CD4-positive, alpha-beta T cell treated with Interleukin-17A for 1 hour (primary cell): ENCODE measurements around the gene SREK1.

Experiments
- DNase-seq: peaks from one replicate; pipeline ENCODE4 v3.0.0-alpha.2; 2020

SREK1 gene

GRCh38 chr5:66164044-66164790 is 20.1 kb downstream of the SREK1 start:
- no peak for DNase-seq

GRCh38 chr5:66168226-66168625 is 24.1 kb downstream of the SREK1 start:
- DNase-seq: no peak

GRCh38 chr5:66169534-66169933 is 25.4 kb downstream of the SREK1 start:
- DNase-seq: peak; percentile 52

- no peak for DNase-seq
Observed at GRCh38 chr5:66170195-66170919, 26.3 kb downstream of the SREK1 start.

- DNase-seq: peak; percentile 83
Observed at GRCh38 chr5:66171349-66172344, 27.5 kb downstream of the SREK1 start.

GRCh38 chr5:66174338-66174737 is 30.2 kb downstream of the SREK1 start:
- DNase-seq: peak; percentile 21

GRCh38 chr5:66178799-66179198 is 34.7 kb downstream of the SREK1 start:
- no peak for DNase-seq

- DNase-seq: no peak
Observed at GRCh38 chr5:66179297-66180051, 35.4 kb downstream of the SREK1 start.

- no peak for DNase-seq
Observed at GRCh38 chr5:66180282-66181155, 36.4 kb downstream of the SREK1 start.

- DNase-seq: no peak
Observed at GRCh38 chr5:66186108-66186507, 42.0 kb downstream of the SREK1 start.

- DNase-seq: no peak
Observed at GRCh38 chr5:66193419-66193818, 49.3 kb downstream of the SREK1 start.

GRCh38 chr5:66197764-66198405 is 53.8 kb downstream of the SREK1 start:
- no peak for DNase-seq

- DNase-seq: no peak
Observed at GRCh38 chr5:66198837-66199236, 54.7 kb downstream of the SREK1 start.

GRCh38 chr5:66203531-66203930 is 59.4 kb downstream of the SREK1 start:
- no peak for DNase-seq

GRCh38 chr5:66206465-66206864 is 62.4 kb downstream of the SREK1 start:
- no peak for DNase-seq

GRCh38 chr5:66207800-66208561 is 63.9 kb downstream of the SREK1 start:
- DNase-seq: no peak

GRCh38 chr5:66209350-66209749 is 65.2 kb downstream of the SREK1 start:
- no peak for DNase-seq

- no peak for DNase-seq
Observed at GRCh38 chr5:66209794-66210193, 65.7 kb downstream of the SREK1 start.

GRCh38 chr5:66213533-66213932 is 69.4 kb downstream of the SREK1 start:
- DNase-seq: no peak

GRCh38 chr5:66222455-66222854 is 78.4 kb downstream of the SREK1 start:
- DNase-seq: no peak
